GM12878 (cell line): ENCODE measurements around the gene IFRD2. TPM values are rescaled to one million over a fixed set of nuclear protein-coding genes. Genes with fewer than 3 reads are reported as not detected.

Experiments
- CEBPB ChIP-seq, 2 experiments: fragments of 150-350 bp in 1 of 2; IDR thresholded peaks; 2 replicates each; pipeline ENCODE4 v1.6.1; 2012 to 2014; ENCODE audit warnings: low read depth in 2 of 2, low read length in 2 of 2, borderline replicate concordance in 1 of 2, inconsistent platforms in 1 of 2
- ESRRA ChIP-seq: IDR thresholded peaks from 2 replicates; pipeline ENCODE4 v1.6.1; 2012; ENCODE audit warnings: mild to moderate bottlenecking, low read length, improper control_type of control experiment
- IKZF1 ChIP-seq: fragments of 450-650 bp; conservative IDR thresholded peaks from 2 replicates; pipeline ENCODE4 v1.6.1; 2017; ENCODE audit warnings: antibody characterized with exemption, mild to moderate bottlenecking
- RAD51 ChIP-seq: fragments of 450-650 bp; IDR thresholded peaks from 2 replicates; pipeline ENCODE4 v1.6.1; 2016; ENCODE audit warnings: moderate library complexity, mild to moderate bottlenecking, inconsistent platforms
- SUPT20H ChIP-seq: IDR thresholded peaks from 2 replicates; pipeline ENCODE4 v1.6.1; 2011; ENCODE audit warnings: low read depth, mild to moderate bottlenecking, low read length, moderate library complexity, borderline replicate concordance; ENCODE audit not compliant: control insufficient read depth
- TARDBP ChIP-seq: IDR thresholded peaks from 2 replicates; pipeline ENCODE4 v1.6.1; 2016; ENCODE audit warnings: borderline replicate concordance
- TBL1XR1 ChIP-seq: IDR thresholded peaks from 2 replicates; pipeline ENCODE4 v1.6.1; 2012; ENCODE audit warnings: low read depth, low read length, improper control_type of control experiment
- YY1 ChIP-seq: IDR thresholded peaks from 2 replicates; pipeline ENCODE4 v1.6.1; 2011; ENCODE audit warnings: low read depth, mild to moderate bottlenecking, low read length
- ZNF24 ChIP-seq: fragments of 450-650 bp; IDR thresholded peaks from 2 replicates; pipeline ENCODE4 v1.6.1; 2017; ENCODE audit warnings: antibody characterized with exemption, mild to moderate bottlenecking
- polyA plus RNA-seq, 11 experiments: library from polyadenylated mRNA; depleted of rRNA in 4 of 11; unstranded in 6 of 11; stranded (reverse) in 5 of 11; fragments of >200 nt; fragmentation: Nextera tagmentation in 4 of 11; fragmentation: Illumina TruSeq in 1 of 11; extraction: Ambion mirVana in 4 of 11; extraction: Trizol in 1 of 11; gene quantifications; 1 replicate in 1 of 11; 2 replicates in 10 of 11; pipeline versions ENCODE4 v1.2.1 to v1.2.3, GENCODE V29; 2011 to 2016; ENCODE audit warnings: inconsistent platforms in 2 of 11, missing spikeins in 2 of 11, low read depth in 1 of 11
- total RNA-seq, 4 experiments: library from RNA; depleted of rRNA in 3 of 4; stranded (reverse); fragments of >200 nt in 3 of 4; fragmentation: Illumina TruSeq in 1 of 4; extraction: Trizol in 1 of 4; gene quantifications; 2 replicates each; pipeline versions ENCODE4 v1.2.1 to v1.2.3, GENCODE V29; 2013 to 2021
- TF ChIP-seq, protein P1 (sequence below): fragments of 450-650 bp; IDR thresholded peaks from 2 replicates; pipeline ENCODE4 v1.6.1; 2017; ENCODE audit warnings: mild to moderate bottlenecking
- TF ChIP-seq, protein P2 (sequence below): IDR thresholded peaks from 2 replicates; pipeline ENCODE4 v1.6.1; 2012; ENCODE audit warnings: low read depth, low read length, improper control_type of control experiment

The IFRD2 gene
- total and polyA plus RNA-seq, 10 of the 15 experiments (the other 5 are each of a cell fraction or from before 2014, with no cell fraction given): 19.1 to 153 (median 80.3) TPM

GRCh38 chr3:50336452-50337174, 44.4 kb upstream of the IFRD2 start (continued):
- TF ChIP-seq, protein P1, sequence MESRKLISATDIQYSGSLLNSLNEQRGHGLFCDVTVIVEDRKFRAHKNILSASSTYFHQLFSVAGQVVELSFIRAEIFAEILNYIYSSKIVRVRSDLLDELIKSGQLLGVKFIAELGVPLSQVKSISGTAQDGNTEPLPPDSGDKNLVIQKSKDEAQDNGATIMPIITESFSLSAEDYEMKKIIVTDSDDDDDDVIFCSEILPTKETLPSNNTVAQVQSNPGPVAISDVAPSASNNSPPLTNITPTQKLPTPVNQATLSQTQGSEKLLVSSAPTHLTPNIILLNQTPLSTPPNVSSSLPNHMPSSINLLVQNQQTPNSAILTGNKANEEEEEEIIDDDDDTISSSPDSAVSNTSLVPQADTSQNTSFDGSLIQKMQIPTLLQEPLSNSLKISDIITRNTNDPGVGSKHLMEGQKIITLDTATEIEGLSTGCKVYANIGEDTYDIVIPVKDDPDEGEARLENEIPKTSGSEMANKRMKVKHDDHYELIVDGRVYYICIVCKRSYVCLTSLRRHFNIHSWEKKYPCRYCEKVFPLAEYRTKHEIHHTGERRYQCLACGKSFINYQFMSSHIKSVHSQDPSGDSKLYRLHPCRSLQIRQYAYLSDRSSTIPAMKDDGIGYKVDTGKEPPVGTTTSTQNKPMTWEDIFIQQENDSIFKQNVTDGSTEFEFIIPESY: no peak
- TF ChIP-seq CEBPB (IDR thresholded peaks at IDR 0.05; ENCODE audit: borderline replicate concordance in 1 of 2, low read depth in 2 of 2, low read length in 2 of 2) (no peak), IKZF1 (0 out of 2 replicates have a peak, but pooled peaks have one; percentile 13), TBL1XR1 (no peak), YY1 (no peak), TARDBP (no peak), RAD51 (no peak), ESRRA (no peak), ZNF24 (no peak), SUPT20H (no peak)
- TF ChIP-seq, protein P2, sequence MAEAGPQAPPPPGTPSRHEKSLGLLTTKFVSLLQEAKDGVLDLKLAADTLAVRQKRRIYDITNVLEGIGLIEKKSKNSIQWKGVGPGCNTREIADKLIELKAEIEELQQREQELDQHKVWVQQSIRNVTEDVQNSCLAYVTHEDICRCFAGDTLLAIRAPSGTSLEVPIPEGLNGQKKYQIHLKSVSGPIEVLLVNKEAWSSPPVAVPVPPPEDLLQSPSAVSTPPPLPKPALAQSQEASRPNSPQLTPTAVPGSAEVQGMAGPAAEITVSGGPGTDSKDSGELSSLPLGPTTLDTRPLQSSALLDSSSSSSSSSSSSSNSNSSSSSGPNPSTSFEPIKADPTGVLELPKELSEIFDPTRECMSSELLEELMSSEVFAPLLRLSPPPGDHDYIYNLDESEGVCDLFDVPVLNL: no peak
